ENCODE data around the gene IL1RAP. TPM values are rescaled to one million over a fixed set of nuclear protein-coding genes. Genes with fewer than 3 reads are reported as not detected.

The IL1RAP gene
- total and polyA plus RNA-seq, 2 donors (not counting 3 experiments of a cell fraction or from before 2014, with no cell fraction given) = 4.3 to 9.2 TPM

- TF ChIP-seq MYC (IDR thresholded peaks at IDR 0.05; ENCODE audit: low read depth, low read length) (no peak), POLR2AphosphoS5 (IDR thresholded peaks at IDR 0.05; ENCODE audit: insufficient read depth, low read depth, low read length) (no peak), GATA2 (IDR thresholded peaks at IDR 0.05; ENCODE audit: insufficient read depth, insufficient read length, low read depth, low read length) (no peak), POLR2A (IDR thresholded peaks at IDR 0.05; ENCODE audit: low read depth, low read length) (no peak), JUN (IDR thresholded peaks at IDR 0.05; ENCODE audit: borderline replicate concordance, insufficient read depth, insufficient read length, low read depth) (no peak)
- TF ChIP-seq, protein P1, sequence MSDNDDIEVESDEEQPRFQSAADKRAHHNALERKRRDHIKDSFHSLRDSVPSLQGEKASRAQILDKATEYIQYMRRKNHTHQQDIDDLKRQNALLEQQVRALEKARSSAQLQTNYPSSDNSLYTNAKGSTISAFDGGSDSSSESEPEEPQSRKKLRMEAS (IDR thresholded peaks at IDR 0.05; ENCODE audit: insufficient read depth, insufficient read length) = no peak
- H3K4me1 ChIP-seq (ENCODE audit: control insufficient read depth, extremely low read depth, insufficient read depth, low read length) = no peaks in the 10 kb centered on the region
- no peaks in the 10 kb centered on the region for H3K79me2 ChIP-seq (ENCODE audit: control insufficient read depth, insufficient read depth, low read length)
- ChIA-PET CTCF (interaction anchor here (0.9 to 2.0 kb wide), 3 partner anchors 9 to 17 kb away, joined by 3 to 5 read pairs (median 4); no protein-coding TSS in a partner anchor), POLR2A (no interaction called here)
- H3K27ac ChIP-seq (ENCODE audit: insufficient read depth, low read depth, low read length) = no peak overlapping the region
- H2AFZ ChIP-seq (ENCODE audit: low read depth, low read length) = no peak overlapping the region
- no peak overlapping the region for H3K4me2 ChIP-seq (ENCODE audit: insufficient read depth, low read length)
- no peak overlapping the region for H3K9ac ChIP-seq (replicated peaks; ENCODE audit: extremely low read depth, insufficient read depth, low read length)
- no peaks in the 10 kb centered on the region for H4K20me1 ChIP-seq (replicated peaks; ENCODE audit: control insufficient read depth, extremely low read depth, insufficient read depth, low read length)
- H3K36me3 ChIP-seq (ENCODE audit: control insufficient read depth in 2 of 2, extremely low read depth in 1 of 2, insufficient read depth in 2 of 2, low read length in 2 of 2) = no peaks in the 10 kb centered on the region
- dilution Hi-C loops (cut with MboI; ENCODE audit: extremely low pct_ligation_motif_present, low sequenced_read_pairs) (no loop called here), intact Hi-C loops (cut with micrococcal nuclease) (loop anchor here (1.0 kb wide), 1 partner anchor 9 kb away; no protein-coding TSS in a partner anchor)
- no peaks in the 10 kb centered on the region for H3K9me1 ChIP-seq (replicated peaks; ENCODE audit: control insufficient read depth, extremely low read depth, insufficient read depth, low read length)
- no peaks in the 10 kb centered on the region for H3K27me3 ChIP-seq (ENCODE audit: control insufficient read depth in 2 of 2, insufficient read depth in 2 of 2, low read length in 2 of 2)
- DNase-seq (ENCODE audit: low read depth, low spot score) (no peak), FAIRE-seq (no peak)
- no peaks in the 10 kb centered on the region for H3K9me3 ChIP-seq (replicated peaks; ENCODE audit: control insufficient read depth, insufficient read depth, low read length)
- BruUV-seq (replicated peaks) = no TSS peak
- no peak overlapping the region for H3K4me3 ChIP-seq (replicated peaks in 1 of 3; ENCODE audit: insufficient read depth in 1 of 3, low read depth in 1 of 3, low read length in 3 of 3)
Measured at GRCh38 chr3:190631295-190631694, 117.4 kb downstream of the IL1RAP start.

DNA sequence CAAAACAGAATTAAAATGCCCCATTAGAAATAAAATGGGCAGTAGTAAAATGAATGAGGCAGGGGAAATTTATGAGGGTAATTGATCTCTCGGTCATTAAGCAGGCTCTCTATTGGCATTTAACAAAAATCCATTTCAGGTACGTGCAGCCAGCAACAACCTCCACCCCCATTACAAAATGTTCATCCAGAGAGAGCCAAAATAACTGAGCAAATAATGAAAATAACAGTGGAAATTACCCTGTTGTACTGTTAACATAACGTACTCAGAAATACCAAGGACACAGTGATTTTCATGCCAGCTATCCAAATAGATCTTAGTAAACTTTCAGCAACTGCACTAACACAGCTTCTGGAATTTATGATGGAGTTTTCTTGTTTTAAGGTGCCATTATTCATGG lies 127.7 kb downstream of the IL1RAP start:
- DNase-seq (ENCODE audit: low read depth, low spot score) (no peak), FAIRE-seq (no peak)
- TF ChIP-seq, protein P2, sequence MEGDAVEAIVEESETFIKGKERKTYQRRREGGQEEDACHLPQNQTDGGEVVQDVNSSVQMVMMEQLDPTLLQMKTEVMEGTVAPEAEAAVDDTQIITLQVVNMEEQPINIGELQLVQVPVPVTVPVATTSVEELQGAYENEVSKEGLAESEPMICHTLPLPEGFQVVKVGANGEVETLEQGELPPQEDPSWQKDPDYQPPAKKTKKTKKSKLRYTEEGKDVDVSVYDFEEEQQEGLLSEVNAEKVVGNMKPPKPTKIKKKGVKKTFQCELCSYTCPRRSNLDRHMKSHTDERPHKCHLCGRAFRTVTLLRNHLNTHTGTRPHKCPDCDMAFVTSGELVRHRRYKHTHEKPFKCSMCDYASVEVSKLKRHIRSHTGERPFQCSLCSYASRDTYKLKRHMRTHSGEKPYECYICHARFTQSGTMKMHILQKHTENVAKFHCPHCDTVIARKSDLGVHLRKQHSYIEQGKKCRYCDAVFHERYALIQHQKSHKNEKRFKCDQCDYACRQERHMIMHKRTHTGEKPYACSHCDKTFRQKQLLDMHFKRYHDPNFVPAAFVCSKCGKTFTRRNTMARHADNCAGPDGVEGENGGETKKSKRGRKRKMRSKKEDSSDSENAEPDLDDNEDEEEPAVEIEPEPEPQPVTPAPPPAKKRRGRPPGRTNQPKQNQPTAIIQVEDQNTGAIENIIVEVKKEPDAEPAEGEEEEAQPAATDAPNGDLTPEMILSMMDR (IDR thresholded peaks at IDR 0.05; ENCODE audit: extremely low read depth in 1 of 2, insufficient read depth in 1 of 2, low read depth in 1 of 2, low read length in 2 of 2) = no peak
- TF ChIP-seq POLR2AphosphoS5 (IDR thresholded peaks at IDR 0.05; ENCODE audit: insufficient read depth, low read depth, low read length) = no peak
- no peak for TF ChIP-seq POLR2A (IDR thresholded peaks at IDR 0.05; ENCODE audit: low read depth, low read length)
- no peak for TF ChIP-seq MYC (IDR thresholded peaks at IDR 0.05; ENCODE audit: low read depth, low read length)
- no peak for TF ChIP-seq GATA2 (IDR thresholded peaks at IDR 0.05; ENCODE audit: insufficient read depth, insufficient read length, low read depth, low read length)
- no peak for TF ChIP-seq JUN (IDR thresholded peaks at IDR 0.05; ENCODE audit: borderline replicate concordance, insufficient read depth, insufficient read length, low read depth)
- TF ChIP-seq, protein P1 (IDR thresholded peaks at IDR 0.05; ENCODE audit: insufficient read depth, insufficient read length) = no peak
- TF ChIP-seq FOS (IDR thresholded peaks at IDR 0.05; ENCODE audit: borderline replicate concordance, insufficient read depth, low read length) = no peak
- TF ChIP-seq EZH2 (IDR thresholded peaks at IDR 0.05; ENCODE audit: borderline replicate concordance, low read depth, low read length, severe bottlenecking) = no peak
- no peaks in the 10 kb centered on the region for H3K9me1 ChIP-seq (replicated peaks; ENCODE audit: control insufficient read depth, extremely low read depth, insufficient read depth, low read length)
- no peak overlapping the region for H3K27ac ChIP-seq (ENCODE audit: insufficient read depth, low read depth, low read length)
- no peak overlapping the region for H3K9ac ChIP-seq (replicated peaks; ENCODE audit: extremely low read depth, insufficient read depth, low read length)
- H3K27me3 ChIP-seq (ENCODE audit: control insufficient read depth in 2 of 2, insufficient read depth in 2 of 2, low read length in 2 of 2) = no peaks in the 10 kb centered on the region
- H3K4me3 ChIP-seq (replicated peaks in 1 of 3; ENCODE audit: insufficient read depth in 1 of 3, low read depth in 1 of 3, low read length in 3 of 3) = no peak overlapping the region
- BruUV-seq (replicated peaks) = no TSS peak
- H3K4me2 ChIP-seq (ENCODE audit: insufficient read depth, low read length) = no peak overlapping the region
- ChIA-PET POLR2A (no interaction called here), CTCF (interaction anchor here (1.3 kb wide), 1 partner anchor 55 kb away, joined by 4 read pairs; no protein-coding TSS in a partner anchor)
- H3K79me2 ChIP-seq (ENCODE audit: control insufficient read depth, insufficient read depth, low read length) = no peaks in the 10 kb centered on the region
- no peak overlapping the region for H2AFZ ChIP-seq (ENCODE audit: low read depth, low read length)
- no peaks in the 10 kb centered on the region for H3K4me1 ChIP-seq (ENCODE audit: control insufficient read depth, extremely low read depth, insufficient read depth, low read length)
- no peaks in the 10 kb centered on the region for H4K20me1 ChIP-seq (replicated peaks; ENCODE audit: control insufficient read depth, extremely low read depth, insufficient read depth, low read length)
- no peaks in the 10 kb centered on the region for H3K9me3 ChIP-seq (replicated peaks; ENCODE audit: control insufficient read depth, insufficient read depth, low read length)
- H3K36me3 ChIP-seq (ENCODE audit: control insufficient read depth in 2 of 2, extremely low read depth in 1 of 2, insufficient read depth in 2 of 2, low read length in 2 of 2) = no peaks in the 10 kb centered on the region
- intact Hi-C loops (cut with micrococcal nuclease) (no loop called here), dilution Hi-C loops (cut with MboI; ENCODE audit: extremely low pct_ligation_motif_present, low sequenced_read_pairs) (no loop called here)

Measured in endothelial cell of umbilical vein (primary cell).